Bronchial epithelial cell (primary cell): ENCODE data around the gene NR4A2. TPM values are rescaled to one million over a fixed set of nuclear protein-coding genes. Genes with fewer than 3 reads are reported as not detected.

ENCODE experiments used
- DNase-seq: peaks from one replicate; pipeline ENCODE4 v3.0.0-alpha.2; 2010; ENCODE audit warnings: low read depth
- FAIRE-seq: peaks from 2 replicates; lab custom pipeline; 2011; peaks lifted over from hg19 to GRCh38; lab: Jason Lieb, UNC
- H3K27me3 ChIP-seq: 2 replicates; pipeline ENCODE4 v1.5.1; 2011; ENCODE audit warnings: low read length; ENCODE audit not compliant: control insufficient read depth, insufficient read depth
- H3K36me3 ChIP-seq: 2 replicates; pipeline ENCODE4 v1.5.1; 2011; ENCODE audit warnings: low read length; ENCODE audit not compliant: control insufficient read depth, insufficient read depth
- H3K4me3 ChIP-seq: 2 replicates; pipeline ENCODE4 v1.5.1; 2011; ENCODE audit warnings: mild to moderate bottlenecking, low read depth, low read length, control low read depth
- CTCF ChIP-seq: IDR thresholded peaks from 2 replicates; pipeline ENCODE4 v1.5.1; 2011; ENCODE audit warnings: mild to moderate bottlenecking, moderate library complexity, low read length, control low read depth, inconsistent platforms; ENCODE audit not compliant: insufficient read depth, severe bottlenecking
- total RNA-seq: library from RNA; depleted of rRNA; stranded (reverse); fragments of >200 nt; gene quantifications from 2 replicates; pipeline ENCODE4 v1.2.1, GENCODE V29; 2014

NR4A2 gene
- total RNA-seq, 1 donor from 2014 or later, result under 0.01 TPM

- DNase-seq, result no peak
- Histone ChIP-seq H3K4me3 (no peak overlapping the region), H3K27me3 (peaks cover under 1% of the 10 kb centered on the region), H3K36me3 (peaks cover 3% of the 10 kb centered on the region)
- no peak for TF ChIP-seq CTCF
- FAIRE-seq, result no peak
Observed at GRCh38 chr2:156326526-156327095, 5.9 kb downstream of the NR4A2 start.

- Histone ChIP-seq H3K4me3 (no peak overlapping the region), H3K27me3 (peaks cover 2% of the 10 kb centered on the region), H3K36me3 (peaks cover 3% of the 10 kb centered on the region)
- FAIRE-seq (no peak), DNase-seq (no peak)
- no peak for TF ChIP-seq CTCF
Observed at GRCh38 chr2:156325688-156326525, 6.6 kb downstream of the NR4A2 start.

- no peak for FAIRE-seq
- H3K36me3 ChIP-seq, result peaks cover 2% of the 10 kb centered on the region
- no peak overlapping the region for H3K4me3 ChIP-seq
- H3K27me3 ChIP-seq, result peaks cover 2% of the 10 kb centered on the region
- no peak for DNase-seq
- TF ChIP-seq CTCF, result no peak
Observed at GRCh38 chr2:156323754-156324153, 8.8 kb downstream of the NR4A2 start.

DNA sequence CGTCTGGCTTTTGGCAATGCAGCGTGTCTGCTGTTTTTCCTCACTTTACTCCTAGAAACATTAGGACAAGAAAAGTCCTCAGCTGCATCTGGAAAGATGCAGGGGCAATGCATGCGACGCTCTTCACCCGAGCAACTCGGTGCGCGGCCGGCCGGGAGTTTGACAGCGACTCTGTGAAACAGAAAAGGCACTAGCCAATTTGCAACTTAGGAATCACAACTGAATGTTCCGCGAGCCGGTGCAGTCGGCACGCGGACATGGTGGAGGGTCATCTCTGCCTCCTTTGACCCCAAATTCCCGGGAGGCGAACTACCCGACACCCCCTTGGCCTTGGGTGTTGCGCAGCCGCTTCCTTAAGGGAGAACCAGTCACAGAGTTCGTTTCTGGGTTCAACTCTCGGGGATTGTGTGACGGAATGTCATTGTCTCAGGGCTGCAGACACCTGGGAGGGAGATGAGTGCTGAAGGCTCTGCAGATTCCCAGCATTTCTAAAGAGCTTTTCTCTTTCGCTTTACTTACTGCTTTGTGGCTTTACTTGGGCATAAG is 9.8 kb downstream of the NR4A2 start:
- FAIRE-seq (no peak), DNase-seq (no peak)
- TF ChIP-seq CTCF, result no peak
- H3K4me3 ChIP-seq, result no peak overlapping the region
- peaks cover 2% of the 10 kb centered on the region for H3K36me3 ChIP-seq
- peaks cover 2% of the 10 kb centered on the region for H3K27me3 ChIP-seq

- H3K36me3 ChIP-seq, result no peaks in the 10 kb centered on the region
- H3K4me3 ChIP-seq, result peak overlapping the region; percentile 40
- no peak for DNase-seq
- peaks cover 2% of the 10 kb centered on the region for H3K27me3 ChIP-seq
- no peak for TF ChIP-seq CTCF
- no peak for FAIRE-seq
Observed at GRCh38 chr2:156322051-156322685, 10.4 kb downstream of the NR4A2 start.
